IPS DF 6.9 (cell line): ENCODE data around the gene BABAM2.

ENCODE experiments used
- DNase-seq: peaks from one replicate; pipeline ENCODE4 v3.0.0-alpha.2; 2013; ENCODE audit warnings: low read depth, low spot score
- H3K27ac ChIP-seq: one replicate; pipeline ENCODE4 v1.5.1; 2013; ENCODE audit warnings: low read length, control low read depth
- H3K27me3 ChIP-seq: 2 replicates; pipeline ENCODE4 v1.6.1; 2013; ENCODE audit warnings: mild to moderate bottlenecking, low read length; ENCODE audit not compliant: control insufficient read depth, insufficient read depth
- H3K36me3 ChIP-seq: 2 replicates; pipeline ENCODE4 v1.6.1; 2013; ENCODE audit warnings: low read length; ENCODE audit not compliant: control insufficient read depth, insufficient read depth
- H3K4me1 ChIP-seq: 2 replicates; pipeline ENCODE4 v1.6.1; 2013; ENCODE audit warnings: low read length; ENCODE audit not compliant: control insufficient read depth, insufficient read depth
- H3K4me3 ChIP-seq: 2 replicates; pipeline ENCODE4 v1.5.1; 2013; ENCODE audit warnings: mild to moderate bottlenecking, low read length
- H3K9me3 ChIP-seq: 2 replicates; pipeline ENCODE4 v1.6.1; 2013; ENCODE audit warnings: low read length, inconsistent platforms; ENCODE audit not compliant: control insufficient read depth, insufficient read depth
- WGBS: extraction: QIAGEN DNeasy Blood & Tissue Kit; methylation state at CpG from one replicate; pipeline ENCODE4 v1.1.7; 2013; ENCODE audit warnings: mixed read lengths, missing lambda C conversion rate; ENCODE audit not compliant: insufficient read length, insufficient coverage; 5-methylcytosine and 5-hydroxymethylcytosine counted together

Gene BABAM2

DNA sequence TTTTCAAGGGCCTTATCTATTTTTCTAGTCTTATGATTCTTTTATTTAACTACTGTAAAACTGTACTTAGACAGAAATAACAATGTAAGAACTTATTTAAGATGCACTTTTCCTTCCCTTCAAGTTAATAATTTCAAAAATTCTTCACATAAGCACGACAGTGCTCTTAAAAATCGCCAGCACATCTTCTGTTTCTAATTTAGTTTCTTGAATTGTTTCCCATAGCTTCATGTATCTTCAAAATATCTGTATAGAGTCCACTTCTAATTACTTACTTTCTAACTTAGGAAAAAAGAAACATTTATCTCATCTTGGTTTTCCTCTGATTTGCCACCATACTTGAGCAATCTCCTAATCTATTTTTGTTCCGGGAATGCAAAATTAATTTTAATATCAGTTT, 196.1 kb downstream of the BABAM2 start:
- H3K9me3 ChIP-seq, result no peaks in the 10 kb centered on the region
- no peaks in the 10 kb centered on the region for H3K4me1 ChIP-seq
- no peak overlapping the region for H3K27ac ChIP-seq
- H3K27me3 ChIP-seq, result no peaks in the 10 kb centered on the region
- no peak overlapping the region for H3K4me3 ChIP-seq
- DNase-seq, result no peak
- WGBS, result no CpG with 5 or more reads among the region's 3 CpGs
- H3K36me3 ChIP-seq, result no peaks in the 10 kb centered on the region

DNA sequence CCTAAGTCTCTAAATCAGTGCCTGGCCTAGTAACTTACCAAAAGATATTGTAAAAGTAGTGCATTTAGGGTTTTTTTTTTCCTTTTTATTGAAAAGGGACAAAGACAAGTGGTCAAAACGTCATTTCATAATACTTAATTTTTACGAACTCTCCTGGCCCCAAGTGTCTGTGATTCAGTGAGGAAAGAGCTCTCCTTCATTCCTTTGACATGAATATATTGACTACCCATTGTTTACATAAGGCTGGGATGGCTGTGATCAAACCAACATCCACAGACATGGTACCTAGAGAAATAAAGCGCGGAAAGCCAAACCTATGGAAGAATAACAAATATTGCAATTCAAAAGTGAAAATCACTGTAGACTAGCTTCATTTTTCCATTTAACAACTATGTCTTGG, 198.4 kb downstream of the BABAM2 start:
- Histone ChIP-seq H3K27ac (no peak overlapping the region), H3K27me3 (no peaks in the 10 kb centered on the region), H3K9me3 (no peaks in the 10 kb centered on the region), H3K4me1 (no peaks in the 10 kb centered on the region), H3K36me3 (no peaks in the 10 kb centered on the region), H3K4me3 (no peak overlapping the region)
- no CpG with 5 or more reads among the region's 4 CpGs for WGBS
- no peak for DNase-seq

GRCh38 chr2:28089486-28089885, 199.0 kb downstream of the BABAM2 start:
- no CpG with 5 or more reads among the region's 1 CpG for WGBS
- H3K4me1 ChIP-seq, result no peaks in the 10 kb centered on the region
- no peaks in the 10 kb centered on the region for H3K27me3 ChIP-seq
- H3K9me3 ChIP-seq, result no peaks in the 10 kb centered on the region
- no peaks in the 10 kb centered on the region for H3K36me3 ChIP-seq
- no peak for DNase-seq
- no peak overlapping the region for H3K4me3 ChIP-seq
- no peak overlapping the region for H3K27ac ChIP-seq

- Histone ChIP-seq H3K4me1 (no peaks in the 10 kb centered on the region), H3K27me3 (no peaks in the 10 kb centered on the region), H3K36me3 (no peaks in the 10 kb centered on the region), H3K9me3 (no peaks in the 10 kb centered on the region), H3K27ac (no peak overlapping the region), H3K4me3 (no peak overlapping the region)
- DNase-seq, result no peak
- no CpG with 5 or more reads among the region's 4 CpGs for WGBS
These were observed 202.8 kb downstream of the BABAM2 start for GRCh38 chr2:28093308-28093707.

GRCh38 chr2:28093768-28094167, 203.2 kb downstream of the BABAM2 start:
- H3K4me3 ChIP-seq, result no peak overlapping the region
- H3K27ac ChIP-seq, result no peak overlapping the region
- DNase-seq, result no peak
- no peaks in the 10 kb centered on the region for H3K36me3 ChIP-seq
- no peaks in the 10 kb centered on the region for H3K27me3 ChIP-seq
- WGBS, result no CpG with 5 or more reads among the region's 2 CpGs
- no peaks in the 10 kb centered on the region for H3K9me3 ChIP-seq
- no peaks in the 10 kb centered on the region for H3K4me1 ChIP-seq

DNA sequence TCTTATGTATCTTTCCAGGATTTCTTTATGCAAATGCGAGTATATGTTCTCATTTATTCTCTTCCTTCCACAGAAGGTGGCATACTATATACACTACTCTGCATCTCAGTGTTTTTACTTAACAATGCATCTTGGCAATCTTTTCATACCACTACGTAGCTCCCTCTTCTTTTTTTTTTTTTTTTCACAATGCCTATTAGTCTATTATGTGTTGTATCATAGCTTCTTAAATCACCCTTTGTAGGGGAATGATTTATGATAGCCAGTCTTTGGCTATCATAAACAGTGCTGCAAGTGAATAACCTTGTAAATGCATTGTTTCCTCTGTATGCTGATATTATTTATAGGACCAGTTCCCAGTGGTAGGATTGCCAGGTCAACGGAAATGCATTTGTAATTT, 204.2 kb downstream of the BABAM2 start:
- Histone ChIP-seq H3K27ac (no peak overlapping the region), H3K36me3 (no peaks in the 10 kb centered on the region), H3K4me1 (no peaks in the 10 kb centered on the region), H3K27me3 (no peaks in the 10 kb centered on the region), H3K9me3 (no peaks in the 10 kb centered on the region), H3K4me3 (no peak overlapping the region)
- no CpG with 5 or more reads among the region's 3 CpGs for WGBS
- no peak for DNase-seq

- WGBS, result no CpG with 5 or more reads among the region's 2 CpGs
- no peak for DNase-seq
These were observed 205.1 kb downstream of the BABAM2 start for GRCh38 chr2:28095622-28096021.

GRCh38 chr2:28096421-28096820, 205.9 kb downstream of the BABAM2 start:
- no CpG with 5 or more reads among the region's 2 CpGs for WGBS
- no peak overlapping the region for H3K4me3 ChIP-seq
- DNase-seq, result no peak

More at GRCh38 chr2:28095622-28096021, 205.1 kb downstream of the BABAM2 start:
- Histone ChIP-seq H3K27me3 (no peaks in the 10 kb centered on the region), H3K27ac (no peak overlapping the region), H3K36me3 (no peaks in the 10 kb centered on the region), H3K4me3 (no peak overlapping the region), H3K4me1 (no peaks in the 10 kb centered on the region), H3K9me3 (no peaks in the 10 kb centered on the region)

DNA sequence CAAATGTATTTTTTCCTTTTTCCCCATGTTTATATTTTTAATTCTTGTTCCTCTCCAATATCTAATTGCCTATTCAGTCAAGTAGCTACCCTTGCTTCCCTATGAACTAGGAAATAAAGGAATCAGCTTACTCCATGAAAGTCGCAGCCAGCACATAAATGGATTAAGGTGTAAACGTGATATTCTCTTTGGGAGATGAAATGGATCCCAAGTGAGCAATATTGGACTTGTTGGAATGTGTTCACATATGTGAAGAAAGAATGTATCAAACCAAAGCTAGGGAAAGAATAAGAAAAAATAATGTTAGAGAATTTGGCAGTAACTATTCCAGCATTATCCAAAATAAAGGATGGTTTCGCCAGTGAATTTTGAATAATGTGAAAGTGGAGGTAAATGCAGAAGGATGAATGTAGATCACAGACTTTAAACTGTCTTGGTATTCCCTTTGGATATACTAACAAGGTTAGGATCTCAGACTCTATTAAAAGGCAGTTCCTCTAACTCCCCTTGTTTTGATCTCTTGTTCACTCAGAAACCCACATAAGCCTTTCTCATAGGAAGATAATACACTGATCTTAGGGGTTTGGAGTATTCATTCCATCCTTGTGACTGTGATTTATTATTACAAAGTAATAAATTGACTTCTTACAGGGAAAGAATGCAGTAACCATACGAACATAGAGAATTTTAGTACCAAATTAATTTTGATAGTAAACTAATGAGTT, 208.1 kb downstream of the BABAM2 start:
- Histone ChIP-seq H3K9me3 (no peaks in the 10 kb centered on the region), H3K36me3 (no peaks in the 10 kb centered on the region), H3K4me1 (no peaks in the 10 kb centered on the region), H3K27ac (no peak overlapping the region), H3K4me3 (no peak overlapping the region), H3K27me3 (no peaks in the 10 kb centered on the region)
- no CpG with 5 or more reads among the region's 4 CpGs for WGBS
- DNase-seq, result no peak

More at GRCh38 chr2:28096421-28096820, 205.9 kb downstream of the BABAM2 start:
- Histone ChIP-seq H3K4me1 (no peaks in the 10 kb centered on the region), H3K27ac (no peak overlapping the region), H3K9me3 (no peaks in the 10 kb centered on the region), H3K36me3 (no peaks in the 10 kb centered on the region), H3K27me3 (no peaks in the 10 kb centered on the region)

- no peak overlapping the region for H3K4me3 ChIP-seq
- no peaks in the 10 kb centered on the region for H3K4me1 ChIP-seq
- H3K27ac ChIP-seq, result no peak overlapping the region
- WGBS, result no CpG with 5 or more reads among the region's 2 CpGs
- no peaks in the 10 kb centered on the region for H3K9me3 ChIP-seq
- H3K27me3 ChIP-seq, result no peaks in the 10 kb centered on the region
- no peak for DNase-seq
- no peaks in the 10 kb centered on the region for H3K36me3 ChIP-seq
These were observed 210.6 kb downstream of the BABAM2 start for GRCh38 chr2:28101123-28101522.

GRCh38 chr2:28101892-28102291, 211.4 kb downstream of the BABAM2 start:
- no peak for DNase-seq
- Histone ChIP-seq H3K36me3 (no peaks in the 10 kb centered on the region), H3K4me1 (no peaks in the 10 kb centered on the region), H3K27me3 (no peaks in the 10 kb centered on the region), H3K27ac (no peak overlapping the region), H3K4me3 (no peak overlapping the region), H3K9me3 (no peaks in the 10 kb centered on the region)
- no CpG with 5 or more reads among the region's 3 CpGs for WGBS
